ENCODE measurements around the gene FADS6.

DNA sequence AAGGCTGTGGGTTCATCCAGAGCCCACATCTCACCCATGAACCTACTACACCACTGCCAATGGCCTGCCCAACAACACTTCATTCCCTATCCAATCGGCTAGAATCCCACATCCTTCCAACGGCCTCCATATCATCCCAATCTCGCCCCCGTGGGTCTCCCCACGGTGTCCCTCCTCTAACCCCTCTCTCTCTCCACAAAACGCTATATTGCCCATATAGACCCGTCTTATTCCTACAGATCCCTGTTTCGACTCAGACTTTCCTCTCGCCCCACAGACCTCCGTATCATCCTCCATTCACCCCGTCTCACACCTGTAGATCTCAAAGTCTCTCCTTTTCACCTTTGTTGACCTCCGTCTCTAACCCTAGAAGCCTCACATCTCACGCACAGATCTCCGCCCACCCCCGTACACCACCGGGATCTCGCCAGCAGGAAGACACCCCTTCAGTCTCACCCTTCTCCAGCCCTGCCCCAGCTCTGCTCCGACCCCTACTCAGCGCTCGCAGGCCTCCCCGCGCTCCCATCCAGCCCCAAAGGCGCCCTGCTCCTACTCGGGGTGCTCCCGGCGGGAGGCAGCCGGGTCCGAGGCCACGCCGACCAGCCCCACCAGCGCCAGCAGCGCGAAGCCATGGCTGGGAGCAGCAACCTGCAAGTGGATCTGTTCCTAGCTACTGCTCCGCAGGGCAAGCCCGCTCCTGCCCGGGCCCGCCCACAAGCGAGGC is 21.0 kb downstream of the FADS6 start, which contains the start of gene FDXR:
- peak; percentile 46 for TF ChIP-seq POLR2A (IDR thresholded peaks at IDR 0.05; ENCODE audit: extremely low read depth, insufficient read length)
- TF ChIP-seq, protein P1, sequence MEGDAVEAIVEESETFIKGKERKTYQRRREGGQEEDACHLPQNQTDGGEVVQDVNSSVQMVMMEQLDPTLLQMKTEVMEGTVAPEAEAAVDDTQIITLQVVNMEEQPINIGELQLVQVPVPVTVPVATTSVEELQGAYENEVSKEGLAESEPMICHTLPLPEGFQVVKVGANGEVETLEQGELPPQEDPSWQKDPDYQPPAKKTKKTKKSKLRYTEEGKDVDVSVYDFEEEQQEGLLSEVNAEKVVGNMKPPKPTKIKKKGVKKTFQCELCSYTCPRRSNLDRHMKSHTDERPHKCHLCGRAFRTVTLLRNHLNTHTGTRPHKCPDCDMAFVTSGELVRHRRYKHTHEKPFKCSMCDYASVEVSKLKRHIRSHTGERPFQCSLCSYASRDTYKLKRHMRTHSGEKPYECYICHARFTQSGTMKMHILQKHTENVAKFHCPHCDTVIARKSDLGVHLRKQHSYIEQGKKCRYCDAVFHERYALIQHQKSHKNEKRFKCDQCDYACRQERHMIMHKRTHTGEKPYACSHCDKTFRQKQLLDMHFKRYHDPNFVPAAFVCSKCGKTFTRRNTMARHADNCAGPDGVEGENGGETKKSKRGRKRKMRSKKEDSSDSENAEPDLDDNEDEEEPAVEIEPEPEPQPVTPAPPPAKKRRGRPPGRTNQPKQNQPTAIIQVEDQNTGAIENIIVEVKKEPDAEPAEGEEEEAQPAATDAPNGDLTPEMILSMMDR (IDR thresholded peaks at IDR 0.05; ENCODE audit: low read depth, low read length) = no peak
- TF ChIP-seq, protein P2, sequence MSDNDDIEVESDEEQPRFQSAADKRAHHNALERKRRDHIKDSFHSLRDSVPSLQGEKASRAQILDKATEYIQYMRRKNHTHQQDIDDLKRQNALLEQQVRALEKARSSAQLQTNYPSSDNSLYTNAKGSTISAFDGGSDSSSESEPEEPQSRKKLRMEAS (IDR thresholded peaks at IDR 0.05; ENCODE audit: low read depth, low read length) = no peak
- no peak for TF ChIP-seq MYC (IDR thresholded peaks at IDR 0.05; ENCODE audit: low read depth, low read length)

Data from NB4 (cell line).